ENCODE measurements around the gene CPEB1.
A peak's percentile ranks its signal among the peaks of the same experiment; 100 is the strongest.

Gene CPEB1

DNA sequence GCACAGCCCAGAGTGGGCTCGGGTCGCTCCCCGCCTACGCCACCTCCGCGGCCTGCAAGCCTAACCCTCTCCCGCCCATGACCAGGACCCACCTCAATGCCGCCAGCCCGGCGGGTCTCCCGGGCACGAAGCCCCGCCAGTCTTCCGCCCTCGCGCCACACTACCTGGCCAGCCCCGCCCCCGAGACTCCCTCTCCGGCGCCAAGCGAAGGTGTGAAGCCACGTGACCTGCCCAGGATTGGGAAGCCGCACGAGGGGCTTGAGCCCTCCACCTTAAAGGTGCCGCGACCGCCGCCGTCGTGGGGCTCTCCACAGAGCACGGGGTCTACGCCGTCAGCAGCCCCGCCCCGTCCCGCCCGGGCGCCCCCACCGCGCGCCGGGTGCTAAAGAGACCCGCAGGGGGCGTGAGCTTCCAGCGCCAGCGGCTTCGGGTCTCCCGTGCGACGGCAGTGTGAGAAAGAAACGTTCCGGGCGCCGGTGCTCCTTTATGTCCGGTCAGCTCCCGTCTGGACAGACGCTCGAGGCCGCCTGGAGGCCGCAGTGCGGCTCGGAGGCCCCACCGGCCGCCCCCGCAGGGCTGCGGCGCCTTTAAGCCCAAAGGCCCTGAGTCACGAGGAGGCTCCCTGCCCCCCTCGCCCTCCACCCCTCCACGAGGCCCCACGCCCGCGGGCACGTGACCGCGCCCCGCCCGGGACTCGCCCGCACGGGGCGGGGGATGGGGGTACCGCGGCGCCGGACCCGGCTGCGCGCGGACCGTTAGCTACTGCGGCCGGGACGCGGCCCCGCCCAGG is at the start of gene CPEB1:
CPEB1 (minus strand) TSS at position 319 of the 790 bp plus-strand sequence. CDS start 18,904 bp downstream, outside the sequence.
- Histone ChIP-seq H3K9me3 (ENCODE audit: control insufficient read depth, insufficient read depth, low read length) (no peaks in the 10 kb centered on the region), H3K4me3 (ENCODE audit: low read depth, low read length) (peak within 1 kb of the TSS; percentile 62), H3K36me3 (ENCODE audit: control insufficient read depth, insufficient read depth, low read length) (no peaks in the 10 kb centered on the region), H3K9ac (ENCODE audit: low read depth, low read length) (no peak within 1 kb of the TSS), H3K27me3 (ENCODE audit: control insufficient read depth, insufficient read depth, low read length) (peaks cover 50% of the 10 kb centered on the region), H3K4me1 (ENCODE audit: control insufficient read depth, insufficient read depth, low read length) (no peaks in the 10 kb centered on the region)

GRCh38 chr15:82692171-82692570 is 45.0 kb upstream of the CPEB1 start:
- Histone ChIP-seq H3K4me1 (ENCODE audit: control insufficient read depth, insufficient read depth, low read length) (no peaks in the 10 kb centered on the region), H3K9me3 (ENCODE audit: control insufficient read depth, insufficient read depth, low read length) (no peaks in the 10 kb centered on the region), H3K27me3 (ENCODE audit: control insufficient read depth, insufficient read depth, low read length) (no peaks in the 10 kb centered on the region), H3K4me3 (ENCODE audit: low read depth, low read length) (no peak overlapping the region), H3K9ac (ENCODE audit: low read depth, low read length) (no peak overlapping the region), H3K36me3 (ENCODE audit: control insufficient read depth, insufficient read depth, low read length) (peaks cover 3% of the 10 kb centered on the region)

GRCh38 chr15:82689147-82689546 is 42.0 kb upstream of the CPEB1 start:
- H3K27me3 ChIP-seq (ENCODE audit: control insufficient read depth, insufficient read depth, low read length) = no peaks in the 10 kb centered on the region
- no peak overlapping the region for H3K4me3 ChIP-seq (ENCODE audit: low read depth, low read length)
- H3K9me3 ChIP-seq (ENCODE audit: control insufficient read depth, insufficient read depth, low read length) = no peaks in the 10 kb centered on the region
- no peaks in the 10 kb centered on the region for H3K4me1 ChIP-seq (ENCODE audit: control insufficient read depth, insufficient read depth, low read length)
- no peak overlapping the region for H3K9ac ChIP-seq (ENCODE audit: low read depth, low read length)
- H3K36me3 ChIP-seq (ENCODE audit: control insufficient read depth, insufficient read depth, low read length) = peaks cover 3% of the 10 kb centered on the region

GRCh38 chr15:82688691-82689090 is 41.5 kb upstream of the CPEB1 start:
- no peak overlapping the region for H3K9ac ChIP-seq (ENCODE audit: low read depth, low read length)
- no peak overlapping the region for H3K4me3 ChIP-seq (ENCODE audit: low read depth, low read length)
- H3K36me3 ChIP-seq (ENCODE audit: control insufficient read depth, insufficient read depth, low read length) = peaks cover 3% of the 10 kb centered on the region
- no peaks in the 10 kb centered on the region for H3K9me3 ChIP-seq (ENCODE audit: control insufficient read depth, insufficient read depth, low read length)
- no peaks in the 10 kb centered on the region for H3K4me1 ChIP-seq (ENCODE audit: control insufficient read depth, insufficient read depth, low read length)
- H3K27me3 ChIP-seq (ENCODE audit: control insufficient read depth, insufficient read depth, low read length) = no peaks in the 10 kb centered on the region

DNA sequence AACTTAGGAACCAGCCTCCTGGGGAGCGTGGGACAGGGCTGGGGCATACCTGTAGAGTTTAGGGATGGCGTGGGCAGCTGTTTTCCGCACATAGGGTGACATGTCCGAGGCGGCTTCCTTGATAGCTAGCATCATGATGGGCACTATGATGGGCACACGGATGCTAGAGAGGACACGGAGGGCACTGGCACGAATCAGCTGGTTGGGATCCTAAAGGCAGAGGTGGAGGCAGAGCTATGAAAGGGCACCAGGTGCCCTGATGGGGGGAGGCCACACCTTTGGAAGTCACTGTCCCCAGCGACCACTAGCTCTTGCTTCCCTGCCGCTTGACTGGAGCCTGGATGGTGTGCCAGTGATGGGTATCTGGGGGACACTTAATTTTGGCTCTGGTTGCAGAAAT is 34.2 kb upstream of the CPEB1 start:
- no peak overlapping the region for H3K9ac ChIP-seq (ENCODE audit: low read depth, low read length)
- H3K4me1 ChIP-seq (ENCODE audit: control insufficient read depth, insufficient read depth, low read length) = no peaks in the 10 kb centered on the region
- H3K9me3 ChIP-seq (ENCODE audit: control insufficient read depth, insufficient read depth, low read length) = no peaks in the 10 kb centered on the region
- H3K4me3 ChIP-seq (ENCODE audit: low read depth, low read length) = peak overlapping the region; percentile 77
- H3K36me3 ChIP-seq (ENCODE audit: control insufficient read depth, insufficient read depth, low read length) = no peaks in the 10 kb centered on the region
- peaks cover 6% of the 10 kb centered on the region for H3K27me3 ChIP-seq (ENCODE audit: control insufficient read depth, insufficient read depth, low read length)

DNA sequence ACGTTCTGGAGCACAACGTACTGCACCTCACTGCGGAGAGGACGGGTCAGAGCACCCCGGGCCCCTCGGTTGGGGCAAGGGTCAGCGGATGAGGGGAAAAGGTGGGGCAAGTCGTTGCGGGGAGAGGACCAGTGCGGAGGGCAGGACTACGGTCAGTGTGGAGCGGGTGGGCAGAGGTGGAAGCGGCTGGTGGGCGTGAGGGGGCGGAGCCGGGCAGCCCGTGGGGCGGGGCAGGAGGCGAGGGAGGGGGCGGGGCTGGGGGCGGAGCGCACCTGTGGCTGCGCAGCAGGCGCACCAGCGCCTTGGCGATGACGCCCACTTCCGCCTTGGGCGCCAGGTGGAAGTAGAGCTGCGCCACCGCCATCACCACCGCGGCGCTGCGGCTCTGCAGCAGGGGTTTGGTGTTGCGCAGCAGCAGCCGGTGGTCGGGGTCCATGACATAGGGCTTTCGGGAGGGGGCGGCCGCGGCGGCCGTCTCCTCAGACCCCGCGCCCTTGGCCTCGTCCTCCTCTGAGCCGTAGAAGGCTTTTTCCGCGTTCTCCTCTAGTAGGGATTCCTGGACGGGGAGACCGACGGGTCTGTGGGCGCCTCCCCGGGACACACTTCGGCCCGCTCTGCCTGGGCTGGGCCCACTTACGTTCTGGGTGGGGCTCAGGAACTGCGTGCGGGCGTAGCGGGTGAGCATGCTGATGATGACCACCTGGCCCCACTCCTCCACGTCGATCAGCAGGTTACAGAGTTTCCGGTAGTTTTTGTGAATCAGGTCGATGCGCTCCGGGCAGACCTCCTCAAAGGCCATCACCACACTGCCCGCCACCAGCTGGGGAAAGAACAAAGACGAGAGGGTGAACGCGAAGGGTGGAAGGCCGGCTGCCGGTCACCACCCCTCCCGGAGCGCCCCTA is 33.3 kb upstream of the CPEB1 start:
- H3K36me3 ChIP-seq (ENCODE audit: control insufficient read depth, insufficient read depth, low read length) = no peaks in the 10 kb centered on the region
- no peaks in the 10 kb centered on the region for H3K4me1 ChIP-seq (ENCODE audit: control insufficient read depth, insufficient read depth, low read length)
- peaks cover 6% of the 10 kb centered on the region for H3K27me3 ChIP-seq (ENCODE audit: control insufficient read depth, insufficient read depth, low read length)
- H3K9me3 ChIP-seq (ENCODE audit: control insufficient read depth, insufficient read depth, low read length) = no peaks in the 10 kb centered on the region
- H3K4me3 ChIP-seq (ENCODE audit: low read depth, low read length) = peak overlapping the region; percentile 86
- H3K9ac ChIP-seq (ENCODE audit: low read depth, low read length) = peak overlapping the region; percentile 88

- Histone ChIP-seq H3K4me3 (ENCODE audit: low read depth, low read length) (peak overlapping the region; percentile 86), H3K9me3 (ENCODE audit: control insufficient read depth, insufficient read depth, low read length) (no peaks in the 10 kb centered on the region), H3K4me1 (ENCODE audit: control insufficient read depth, insufficient read depth, low read length) (no peaks in the 10 kb centered on the region), H3K36me3 (ENCODE audit: control insufficient read depth, insufficient read depth, low read length) (no peaks in the 10 kb centered on the region), H3K9ac (ENCODE audit: low read depth, low read length) (no peak overlapping the region), H3K27me3 (ENCODE audit: control insufficient read depth, insufficient read depth, low read length) (peaks cover 6% of the 10 kb centered on the region)
Measured at GRCh38 chr15:82679626-82680199, 32.5 kb upstream of the CPEB1 start.

DNA sequence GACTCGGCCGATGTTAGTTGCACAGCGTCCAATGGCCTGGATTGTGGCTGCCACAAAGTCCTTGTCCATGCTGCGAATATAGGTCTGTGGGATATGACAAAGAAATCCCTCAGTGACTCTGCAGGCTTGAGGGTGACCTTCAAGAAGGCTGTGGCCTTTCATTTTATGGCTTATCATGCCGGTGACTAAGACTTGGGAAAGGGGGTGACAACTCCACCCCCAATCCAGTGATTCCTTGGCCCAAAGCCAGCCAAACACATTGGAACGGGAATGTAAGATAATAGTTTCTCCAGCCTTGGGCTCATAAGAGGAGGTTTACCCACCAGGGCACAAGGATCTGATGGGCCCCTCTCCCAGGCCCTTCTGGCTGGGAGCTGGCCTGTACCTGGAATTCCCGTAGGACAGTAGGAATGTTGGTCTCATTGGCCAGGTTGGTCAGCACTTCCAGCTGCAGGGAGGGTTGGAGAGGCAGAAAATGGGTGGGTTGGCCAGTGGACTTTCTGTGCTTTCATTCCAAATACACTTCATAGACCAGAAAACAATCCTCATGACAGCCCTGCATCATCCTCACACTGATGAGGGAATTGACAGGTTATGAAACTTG is 30.7 kb upstream of the CPEB1 start:
- no peaks in the 10 kb centered on the region for H3K9me3 ChIP-seq (ENCODE audit: control insufficient read depth, insufficient read depth, low read length)
- no peak overlapping the region for H3K4me3 ChIP-seq (ENCODE audit: low read depth, low read length)
- H3K36me3 ChIP-seq (ENCODE audit: control insufficient read depth, insufficient read depth, low read length) = no peaks in the 10 kb centered on the region
- H3K4me1 ChIP-seq (ENCODE audit: control insufficient read depth, insufficient read depth, low read length) = no peaks in the 10 kb centered on the region
- no peak overlapping the region for H3K9ac ChIP-seq (ENCODE audit: low read depth, low read length)
- peaks cover 6% of the 10 kb centered on the region for H3K27me3 ChIP-seq (ENCODE audit: control insufficient read depth, insufficient read depth, low read length)

GRCh38 chr15:82674873-82675272 is 27.7 kb upstream of the CPEB1 start:
- peaks cover 4% of the 10 kb centered on the region for H3K27me3 ChIP-seq (ENCODE audit: control insufficient read depth, insufficient read depth, low read length)
- no peaks in the 10 kb centered on the region for H3K4me1 ChIP-seq (ENCODE audit: control insufficient read depth, insufficient read depth, low read length)
- no peaks in the 10 kb centered on the region for H3K36me3 ChIP-seq (ENCODE audit: control insufficient read depth, insufficient read depth, low read length)
- no peak overlapping the region for H3K9ac ChIP-seq (ENCODE audit: low read depth, low read length)
- no peaks in the 10 kb centered on the region for H3K9me3 ChIP-seq (ENCODE audit: control insufficient read depth, insufficient read depth, low read length)
- H3K4me3 ChIP-seq (ENCODE audit: low read depth, low read length) = no peak overlapping the region

DNA sequence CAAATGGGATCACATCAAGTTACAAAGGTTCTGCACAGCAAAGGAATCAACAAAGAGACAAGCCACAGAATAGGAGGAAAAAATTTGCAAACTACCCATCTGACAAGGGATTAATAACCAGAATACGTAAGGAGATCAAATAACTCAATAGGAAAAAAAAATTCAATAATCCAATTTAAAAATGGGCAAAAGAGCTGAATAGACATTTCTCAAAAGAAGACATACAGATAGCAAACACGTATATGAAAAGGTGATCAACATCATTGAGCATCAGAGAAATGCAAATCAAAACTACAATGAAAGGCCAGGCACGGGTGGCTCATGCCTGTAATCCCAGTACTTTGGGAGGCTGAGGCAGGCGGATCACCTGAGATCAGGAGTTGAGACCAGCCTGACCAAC is 23.5 kb upstream of the CPEB1 start:
- Histone ChIP-seq H3K4me3 (ENCODE audit: low read depth, low read length) (no peak overlapping the region), H3K9me3 (ENCODE audit: control insufficient read depth, insufficient read depth, low read length) (no peaks in the 10 kb centered on the region), H3K9ac (ENCODE audit: low read depth, low read length) (no peak overlapping the region), H3K27me3 (ENCODE audit: control insufficient read depth, insufficient read depth, low read length) (no peaks in the 10 kb centered on the region), H3K36me3 (ENCODE audit: control insufficient read depth, insufficient read depth, low read length) (no peaks in the 10 kb centered on the region), H3K4me1 (ENCODE audit: control insufficient read depth, insufficient read depth, low read length) (no peaks in the 10 kb centered on the region)

DNA sequence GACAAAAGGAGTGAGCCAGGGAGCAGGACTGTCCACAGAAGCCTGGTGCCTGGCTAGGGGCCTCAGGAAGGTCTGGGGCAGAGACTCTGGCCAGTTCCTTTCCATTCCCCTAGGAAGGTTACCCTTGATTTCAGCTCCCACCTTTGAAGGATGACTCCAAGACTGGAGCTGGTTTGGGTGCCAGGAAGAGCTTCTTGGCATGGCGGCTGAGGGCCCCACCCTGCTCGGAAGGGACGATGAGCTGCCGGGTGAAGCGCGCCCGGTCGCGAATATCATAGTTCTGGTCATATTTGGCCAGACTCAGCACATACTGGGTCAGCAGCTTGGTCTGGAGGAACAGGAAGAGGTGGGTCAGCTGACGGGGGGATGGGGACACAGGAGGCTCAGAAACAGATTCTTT is 19.4 kb upstream of the CPEB1 start:
- no peaks in the 10 kb centered on the region for H3K9me3 ChIP-seq (ENCODE audit: control insufficient read depth, insufficient read depth, low read length)
- H3K4me1 ChIP-seq (ENCODE audit: control insufficient read depth, insufficient read depth, low read length) = no peaks in the 10 kb centered on the region
- H3K4me3 ChIP-seq (ENCODE audit: low read depth, low read length) = no peak overlapping the region
- no peaks in the 10 kb centered on the region for H3K36me3 ChIP-seq (ENCODE audit: control insufficient read depth, insufficient read depth, low read length)
- H3K9ac ChIP-seq (ENCODE audit: low read depth, low read length) = no peak overlapping the region
- H3K27me3 ChIP-seq (ENCODE audit: control insufficient read depth, insufficient read depth, low read length) = peaks cover 19% of the 10 kb centered on the region

All from iPS-15b (cell line).